Globus pallidus (tissue), 1 donor: ENCODE measurements around the gene MYO16.
A peak's percentile ranks its signal among the peaks of the same experiment; 100 is the strongest.

Experiments
- DNase-seq: peaks from one replicate; pipeline ENCODE4 v3.0.0-alpha.2; 2015; ENCODE audit warnings: low spot score

MYO16 gene

DNA sequence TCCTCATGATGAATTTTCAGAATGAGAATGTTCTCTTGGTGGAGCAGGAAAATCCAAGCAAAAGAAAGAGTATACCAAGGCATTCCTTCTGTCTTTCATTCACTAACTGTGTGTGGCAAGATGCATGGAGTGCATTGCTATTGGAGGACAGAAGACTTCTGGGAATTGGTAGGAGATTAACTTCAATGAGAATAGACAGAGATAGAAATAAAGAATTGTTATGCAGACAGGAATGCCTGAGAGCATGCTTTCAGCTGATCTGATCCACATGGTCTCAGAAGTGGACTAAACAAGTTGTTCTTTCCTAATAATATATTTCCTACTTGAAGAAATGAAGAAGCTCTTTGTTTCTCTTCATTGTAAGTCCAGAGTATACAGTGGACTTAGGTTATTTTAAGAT is 303.6 kb downstream of the MYO16 start:
- no peak for DNase-seq

DNA sequence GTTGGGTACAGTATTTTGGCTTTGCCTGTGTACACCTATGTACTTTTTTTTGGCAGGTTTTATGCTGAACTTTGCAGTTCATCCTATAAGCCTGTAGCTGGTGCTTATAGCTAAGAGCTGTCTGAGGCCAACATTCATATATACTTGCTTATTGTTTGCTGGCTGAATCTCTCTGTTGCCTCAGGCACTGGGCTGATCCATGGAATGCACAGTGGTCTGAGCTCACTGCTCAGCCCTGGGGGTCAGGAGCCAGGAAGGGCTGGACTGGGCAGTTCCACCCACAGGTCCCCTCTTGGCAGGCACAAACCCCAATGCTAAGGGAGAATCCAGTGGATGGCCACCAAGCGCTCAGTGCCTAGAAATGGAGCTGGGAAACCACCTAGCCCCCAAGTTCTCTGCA is 308.7 kb downstream of the MYO16 start:
- no peak for DNase-seq

GRCh38 chr13:108940121-108940520 is 310.7 kb downstream of the MYO16 start:
- no peak for DNase-seq

GRCh38 chr13:108943842-108944241 is 314.4 kb downstream of the MYO16 start:
- DNase-seq = no peak

- no peak for DNase-seq
These were observed 315.3 kb downstream of the MYO16 start for GRCh38 chr13:108944760-108945159.

GRCh38 chr13:108947551-108948030 is 318.2 kb downstream of the MYO16 start:
- DNase-seq = no peak

GRCh38 chr13:108948251-108948671 is 318.9 kb downstream of the MYO16 start:
- peak; percentile 24 for DNase-seq

GRCh38 chr13:108950333-108951010 is 321.1 kb downstream of the MYO16 start:
- DNase-seq = no peak

DNA sequence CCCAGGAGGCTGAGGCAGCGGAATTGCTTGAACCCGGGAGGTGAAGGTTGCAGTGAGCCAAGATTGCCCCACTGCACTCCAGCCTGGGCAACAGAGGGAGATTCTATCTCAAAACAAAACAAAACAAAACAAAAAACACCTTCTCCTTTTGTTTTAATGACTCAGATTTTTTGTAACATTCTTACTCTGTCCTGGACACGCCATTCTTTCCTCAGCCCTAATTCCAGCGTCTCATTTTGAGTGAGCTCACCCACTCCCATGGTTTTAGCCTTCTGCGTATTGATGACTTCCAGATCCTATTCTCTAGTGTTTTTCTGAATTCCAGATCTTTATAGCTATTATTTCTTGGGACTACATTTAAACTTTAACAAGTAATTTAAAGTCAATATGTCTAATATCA is 326.3 kb downstream of the MYO16 start:
- DNase-seq = no peak

DNA sequence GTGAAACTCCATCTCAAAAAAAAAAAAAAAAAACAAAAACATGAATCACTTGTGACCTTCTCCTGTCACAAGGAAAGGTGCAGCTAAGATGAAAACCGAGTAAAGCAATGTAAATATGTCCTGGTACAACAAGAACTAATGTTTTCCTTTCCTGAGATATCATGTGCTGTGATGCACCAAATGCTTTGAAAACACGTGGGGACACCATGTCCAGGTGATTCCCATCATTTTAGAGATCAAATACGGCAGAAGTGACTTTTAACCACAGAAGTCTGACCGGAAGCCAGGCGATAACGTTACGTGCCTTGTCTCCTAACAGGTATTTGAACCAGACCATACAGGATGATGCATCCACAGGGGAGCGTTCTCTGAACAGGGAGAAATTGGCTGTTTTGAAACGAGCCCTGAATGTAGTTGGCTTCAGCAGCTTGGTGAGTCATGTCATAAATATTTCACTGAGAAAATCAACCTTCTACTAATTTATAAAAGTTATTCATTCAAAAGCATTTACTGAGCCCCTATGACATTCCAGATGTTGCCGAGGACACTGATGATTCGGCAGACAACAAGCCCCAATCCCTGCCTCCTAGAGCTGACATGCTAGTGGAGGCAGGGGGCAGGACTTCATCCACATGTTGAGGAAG is 328.1 kb downstream of the MYO16 start:
- no peak for DNase-seq

DNA sequence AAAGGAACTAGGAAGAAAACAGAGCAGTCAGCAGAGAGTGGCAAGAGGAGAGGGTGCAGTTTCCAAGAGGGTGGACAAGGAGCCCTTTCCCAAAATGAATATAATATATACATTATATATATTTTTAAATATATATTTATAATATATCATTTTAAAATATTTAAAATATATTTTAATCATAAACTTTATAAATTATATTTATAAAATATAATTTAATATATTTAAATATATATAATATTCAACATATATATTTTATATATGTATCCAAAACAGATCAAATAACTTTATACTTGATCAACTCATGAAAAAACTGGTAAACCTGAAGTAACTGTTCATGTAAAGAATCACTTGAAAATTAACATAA is 328.6 kb downstream of the MYO16 start:
- no peak for DNase-seq

DNA sequence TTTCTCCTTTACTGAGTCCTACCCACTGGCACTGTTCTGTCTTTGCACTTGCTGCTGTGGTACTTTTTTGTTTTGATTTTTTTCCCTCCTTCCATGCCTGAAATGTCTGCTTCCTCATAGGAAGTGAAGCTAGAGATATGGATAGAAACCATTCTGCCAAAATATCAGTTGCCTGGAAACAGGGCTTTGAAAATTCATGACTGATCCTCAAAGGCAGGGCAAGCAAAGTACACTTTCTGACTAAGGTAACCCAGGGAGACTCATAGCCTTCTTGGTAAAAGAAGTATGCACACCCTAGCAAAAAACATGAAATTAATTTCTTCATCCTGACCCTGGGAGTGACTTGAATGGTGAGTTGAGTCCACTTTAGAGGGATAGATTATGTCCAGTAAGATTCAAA is 329.8 kb downstream of the MYO16 start:
- DNase-seq = no peak

GRCh38 chr13:108960006-108960405 is 330.6 kb downstream of the MYO16 start:
- DNase-seq = no peak

- peak; percentile 57 for DNase-seq
These were observed 332.2 kb downstream of the MYO16 start for GRCh38 chr13:108961542-108962125.

DNA sequence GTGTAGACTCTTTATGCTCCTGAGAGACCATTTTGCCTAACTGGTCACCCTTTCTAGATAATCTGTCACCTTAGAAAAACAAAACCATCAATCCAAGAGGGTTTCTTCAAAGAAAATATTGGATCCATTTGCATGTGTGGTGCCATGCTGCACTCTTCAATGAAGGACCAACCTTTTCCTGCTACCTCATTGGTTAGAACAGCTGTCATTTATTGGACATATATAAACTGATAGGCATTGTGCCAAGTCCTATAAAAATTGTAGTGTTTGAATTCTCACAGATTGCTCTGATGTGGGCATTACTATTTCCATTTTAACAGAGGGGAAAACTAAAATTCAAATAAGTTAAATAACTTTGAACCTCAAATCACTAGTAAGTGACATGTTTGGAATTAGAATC is 333.2 kb downstream of the MYO16 start:
- no peak for DNase-seq

DNA sequence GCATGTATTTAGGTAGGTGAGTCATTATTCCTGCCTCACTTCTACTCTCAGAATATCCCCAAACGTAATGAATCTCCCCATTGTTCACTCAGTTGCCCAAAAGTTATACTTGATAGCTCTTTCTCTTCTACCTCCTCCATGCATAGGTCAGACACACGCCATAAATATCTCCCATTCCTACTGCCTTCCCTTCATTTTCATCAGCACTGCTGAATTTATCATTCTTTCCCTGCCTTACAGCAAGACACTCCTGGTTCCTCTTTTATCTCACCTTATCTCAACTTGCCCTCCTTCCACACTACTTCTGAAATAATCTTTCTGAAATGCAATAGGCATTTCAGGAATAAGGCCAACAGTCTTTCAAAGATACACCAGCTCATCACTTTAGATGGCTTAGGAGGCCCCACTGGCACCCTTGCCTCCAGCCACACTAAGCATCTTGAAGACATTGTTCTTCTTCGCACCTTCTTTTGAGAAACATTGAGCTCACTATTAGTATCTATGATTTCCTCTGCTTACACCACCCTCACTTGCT is 333.9 kb downstream of the MYO16 start:
- no peak for DNase-seq

GRCh38 chr13:108963846-108964600 is 334.6 kb downstream of the MYO16 start:
- DNase-seq = no peak

DNA sequence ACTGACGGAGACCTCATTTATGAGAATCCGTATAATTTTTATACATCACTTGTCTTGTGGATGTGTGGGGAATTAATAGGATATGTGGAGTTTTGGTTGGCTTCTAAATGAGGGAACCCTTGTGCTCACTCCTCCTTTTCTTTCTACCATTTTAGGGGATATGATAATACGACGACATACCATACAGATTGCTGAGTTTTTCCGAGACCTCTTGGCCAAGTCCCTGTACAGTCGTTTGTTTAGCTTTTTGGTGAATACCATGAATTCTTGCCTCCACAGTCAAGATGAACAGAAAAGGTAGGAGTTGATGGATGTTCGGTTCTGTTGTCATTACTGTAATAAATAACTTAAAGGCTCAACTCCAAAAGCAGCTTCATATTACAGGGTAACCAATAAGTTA is 335.2 kb downstream of the MYO16 start:
- no peak for DNase-seq

DNA sequence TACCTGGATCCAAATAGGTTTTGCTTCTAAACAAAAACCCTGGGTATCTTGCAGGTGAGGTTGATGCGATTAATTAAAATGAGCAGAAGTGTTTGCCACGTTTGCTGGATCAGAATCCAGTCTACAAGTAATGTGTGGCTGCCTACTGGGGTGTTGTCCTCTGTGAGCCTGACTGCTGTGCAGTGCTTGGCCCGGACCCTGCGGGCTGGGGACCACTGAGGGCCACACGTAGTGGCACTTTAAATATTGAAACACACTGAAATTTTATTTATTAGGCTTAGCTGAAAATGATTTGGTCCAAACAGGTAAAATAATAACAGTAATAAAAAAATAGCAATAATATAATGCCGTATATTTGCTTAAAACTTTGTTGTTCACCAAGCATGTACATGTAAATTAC is 338.0 kb downstream of the MYO16 start:
- no peak for DNase-seq

DNA sequence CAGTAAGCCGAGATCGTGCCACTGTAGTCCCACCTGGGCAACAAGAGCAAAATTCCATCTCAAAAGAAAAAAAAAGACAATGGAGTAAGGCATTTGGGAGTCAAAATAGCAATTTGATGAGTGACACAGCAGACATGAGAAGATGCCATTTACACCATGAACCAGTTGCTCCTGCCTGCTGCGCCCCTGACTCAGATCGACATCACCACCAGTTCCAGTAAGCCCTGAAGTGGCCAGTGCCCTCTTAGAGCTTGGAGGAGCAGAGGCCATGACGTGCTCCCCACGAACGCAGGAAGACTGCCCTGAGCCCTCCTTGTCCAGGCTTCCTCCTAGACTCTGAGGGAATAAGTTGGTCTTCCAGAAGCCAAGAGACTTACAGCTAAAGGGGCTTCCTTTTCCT is 339.2 kb downstream of the MYO16 start:
- no peak for DNase-seq

GRCh38 chr13:108974686-108975085 is 345.3 kb downstream of the MYO16 start:
- DNase-seq = no peak

- DNase-seq = peak; percentile 61
These were observed 350.8 kb downstream of the MYO16 start for GRCh38 chr13:108980237-108980636.
